Ovary (tissue), 9 donors: ENCODE results near the gene SPRN. TPM values are rescaled to one million over a fixed set of nuclear protein-coding genes. Genes with fewer than 3 reads are reported as not detected.

ENCODE experiments used
- DNase-seq, 5 donors: peaks; one replicate each; pipeline ENCODE4 v3.0.0-alpha.2; 2019 to 2020
- H3K27ac ChIP-seq, 2 donors: fragments of 200-600 bp; one replicate each; pipeline versions ENCODE4 v1.5.1 to v1.8.0; 2019 to 2022
- H3K27me3 ChIP-seq: fragments of 200-600 bp; one replicate; pipeline ENCODE4 v1.8.0; 2022
- H3K36me3 ChIP-seq: fragments of 200-600 bp; sonication (generic); one replicate; pipeline ENCODE4 v1.5.1; 2019
- H3K4me1 ChIP-seq: one replicate; pipeline ENCODE4 v1.8.1; 2013; ENCODE audit warnings: mild to moderate bottlenecking, moderate library complexity; ENCODE audit not compliant: insufficient read depth
- H3K4me3 ChIP-seq: fragments of 200-600 bp; sonication (generic); one replicate; pipeline ENCODE4 v1.5.1; 2017
- H3K9me3 ChIP-seq, 2 donors: fragments of 200-600 bp in 1 of 2; sonication (generic) in 1 of 2; one replicate each; pipeline versions ENCODE4 v1.5.1 to v1.8.1; 2013 to 2019; ENCODE audit warnings: mild to moderate bottlenecking in 1 of 2, moderate library complexity in 1 of 2
- EP300 ChIP-seq: sonication (generic); formaldehyde crosslinking; IDR thresholded peaks from one replicate; pipeline ENCODE4 v1.6.1; 2017; ENCODE audit warnings: antibody characterized with exemption
- POLR2A ChIP-seq: fragments of 450-650 bp; IDR thresholded peaks from one replicate; pipeline ENCODE4 v1.6.1; 2017; ENCODE audit warnings: antibody characterized with exemption, mild to moderate bottlenecking, moderate library complexity
- WGBS, 3 donors: extraction: QIAGEN DNeasy Blood & Tissue Kit in 1 of 3; methylation state at CpG; one replicate each; pipeline versions ENCODE4 v1.1.5 to v1.1.7; 2013 to 2017; 5-methylcytosine and 5-hydroxymethylcytosine counted together
- intact Hi-C, 4 donors: fragments of 100-400 bp; cut with DNase I; formaldehyde crosslinking; loops; one replicate each; pipeline versions ENCODE4 v1.11.0 to v1.15.1; 2022 to 2023
- polyA plus RNA-seq, 2 donors: library from polyadenylated mRNA; stranded (reverse); fragments of 200-250 nt in 1 of 2; fragments of 350-450 nt in 1 of 2; fragmentation: Illumina TruSeq in 1 of 2; extraction: RNeasy Lipid Tissue Mini Kit (QIAGEN cat#74804) in 1 of 2; gene quantifications; one replicate each; pipeline ENCODE4 v1.2.3, GENCODE V29; 2013 to 2014
- total RNA-seq, 7 donors: library from RNA; depleted of rRNA in 2 of 7; stranded (reverse); fragments of >200 nt in 2 of 7; fragmentation: NEBNext Ultra II Directional in 3 of 7; extraction: Animal tissue kit (Norgen Biotek cat#: 25700) in 3 of 7; gene quantifications; one replicate each; pipeline versions ENCODE4 v1.1.0 to v1.2.4, GENCODE V29; 2016 to 2023
- TF ChIP-seq, protein P1 (sequence below), 3 donors: fragments of 450-650 bp in 2 of 3; fragments of 200-600 bp in 1 of 3; IDR thresholded peaks; one replicate each; pipeline versions ENCODE4 v1.5.1 to v1.8.0; 2016 to 2022; ENCODE audit warnings: antibody characterized with exemption in 3 of 3, mild to moderate bottlenecking in 1 of 3
- donor health status: DM: no; HTN: no; CAD: no; lungs with moderate emphysema.
- donor health status: DM: no; HTN: no; CAD: no.
- donor health status: Bipolar disorder and iron deficiency.
- donor health status: DM: yes; HTN: yes; CAD: no.
- donor health status: DM: no; HTN: no; CAD: no.
- donor health status: DM: yes; HTN: yes; CAD: no.

SPRN gene
- total and polyA plus RNA-seq, 9 donors: 0.05 to 0.20 (median 0.11) TPM; not detected in 4

DNA sequence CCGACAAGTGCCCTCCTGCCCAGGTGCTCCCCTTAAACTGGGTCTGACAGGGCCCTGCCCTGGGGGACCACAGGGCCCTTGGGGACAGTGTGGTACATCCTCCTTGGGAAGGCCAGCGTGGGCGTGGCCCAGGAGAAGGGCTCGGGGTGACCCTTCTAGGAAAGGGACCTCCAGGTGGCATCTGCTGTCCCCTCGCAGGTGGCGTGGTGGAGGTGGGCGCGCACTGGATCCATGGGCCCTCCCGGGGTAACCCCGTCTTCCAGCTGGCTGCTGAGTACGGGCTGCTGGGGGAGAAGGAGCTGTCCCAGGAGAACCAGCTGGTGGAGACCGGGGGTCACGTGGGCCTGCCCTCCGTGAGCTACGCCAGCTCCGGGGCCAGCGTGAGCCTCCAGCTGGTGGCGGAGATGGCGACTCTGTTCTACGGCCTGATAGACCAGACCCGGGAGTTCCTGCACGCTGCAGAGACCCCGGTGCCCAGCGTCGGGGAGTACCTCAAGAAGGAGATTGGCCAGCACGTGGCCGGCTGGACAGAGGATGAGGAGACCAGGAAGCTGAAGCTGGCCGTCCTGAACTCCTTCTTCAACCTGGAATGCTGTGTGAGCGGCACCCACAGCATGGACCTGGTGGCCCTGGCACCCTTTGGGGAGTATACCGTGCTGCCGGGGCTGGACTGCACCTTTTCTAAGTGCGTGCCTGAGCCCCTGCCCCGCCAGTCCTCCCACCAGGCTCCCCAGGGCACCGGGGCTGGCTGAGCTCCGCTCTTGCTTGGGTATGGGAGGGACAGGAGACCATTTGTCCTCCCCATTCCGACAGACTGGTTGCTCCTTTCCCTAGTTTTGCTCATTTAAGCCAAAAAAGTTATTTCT is 44.4 kb downstream of the SPRN start:
- intact Hi-C loops: loop anchor here in 1 of 4 donors (5.0 kb wide), 1 partner anchor 73 kb away; the partner anchor contains the start of genes TUBGCP2 and ZNF511
- Histone ChIP-seq H3K27me3 (no peaks in the 10 kb centered on the region), H3K27ac (peak overlapping the region in 1 of 2 donors; percentile 57), H3K9me3 (no peaks in the 10 kb centered on the region), H3K4me3 (peak overlapping the region; percentile 79), H3K4me1 (peaks cover 5% of the 10 kb centered on the region), H3K36me3 (no peaks in the 10 kb centered on the region)
- no peak for DNase-seq
- 87 to 91% (median 90%) methylated on average over 34 to 36 of the region's 36 CpGs for WGBS, 3 donors
- TF ChIP-seq, protein P1, sequence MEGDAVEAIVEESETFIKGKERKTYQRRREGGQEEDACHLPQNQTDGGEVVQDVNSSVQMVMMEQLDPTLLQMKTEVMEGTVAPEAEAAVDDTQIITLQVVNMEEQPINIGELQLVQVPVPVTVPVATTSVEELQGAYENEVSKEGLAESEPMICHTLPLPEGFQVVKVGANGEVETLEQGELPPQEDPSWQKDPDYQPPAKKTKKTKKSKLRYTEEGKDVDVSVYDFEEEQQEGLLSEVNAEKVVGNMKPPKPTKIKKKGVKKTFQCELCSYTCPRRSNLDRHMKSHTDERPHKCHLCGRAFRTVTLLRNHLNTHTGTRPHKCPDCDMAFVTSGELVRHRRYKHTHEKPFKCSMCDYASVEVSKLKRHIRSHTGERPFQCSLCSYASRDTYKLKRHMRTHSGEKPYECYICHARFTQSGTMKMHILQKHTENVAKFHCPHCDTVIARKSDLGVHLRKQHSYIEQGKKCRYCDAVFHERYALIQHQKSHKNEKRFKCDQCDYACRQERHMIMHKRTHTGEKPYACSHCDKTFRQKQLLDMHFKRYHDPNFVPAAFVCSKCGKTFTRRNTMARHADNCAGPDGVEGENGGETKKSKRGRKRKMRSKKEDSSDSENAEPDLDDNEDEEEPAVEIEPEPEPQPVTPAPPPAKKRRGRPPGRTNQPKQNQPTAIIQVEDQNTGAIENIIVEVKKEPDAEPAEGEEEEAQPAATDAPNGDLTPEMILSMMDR (IDR thresholded peaks at IDR 0.05): no peak
- no peak for TF ChIP-seq EP300
- no peak for TF ChIP-seq POLR2A

DNA sequence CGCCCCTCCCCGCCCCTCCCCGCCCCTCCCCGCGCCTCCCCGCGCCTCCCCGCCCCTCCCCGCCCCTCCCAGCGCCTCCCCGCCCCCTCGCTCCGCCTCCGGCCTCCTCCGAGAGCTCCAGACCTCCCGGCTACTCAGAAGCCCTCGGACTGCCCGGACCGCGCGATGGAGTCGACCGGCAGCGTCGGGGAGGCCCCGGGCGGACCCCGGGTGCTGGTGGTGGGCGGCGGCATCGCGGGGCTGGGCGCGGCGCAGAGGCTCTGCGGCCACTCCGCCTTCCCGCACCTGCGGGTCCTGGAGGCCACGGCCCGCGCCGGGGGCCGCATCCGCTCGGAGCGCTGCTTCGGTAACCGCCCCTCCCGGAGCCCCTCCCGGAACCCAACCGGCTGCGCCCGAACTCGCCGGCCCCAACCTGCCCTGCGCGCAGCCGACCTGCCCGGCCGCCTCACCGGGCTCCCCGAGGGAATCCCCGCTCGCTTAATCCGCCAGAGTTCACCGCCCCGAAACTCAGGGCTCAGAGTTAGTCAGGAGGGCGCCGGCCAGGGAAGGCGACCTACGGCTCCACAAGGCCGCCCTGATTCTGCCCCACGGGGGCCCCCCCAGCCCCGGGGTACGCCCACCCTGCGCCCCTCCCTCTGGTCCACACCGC is 45.1 kb downstream of the SPRN start, which contains the start of gene PAOX:
TSS of gene PAOX (plus strand) at position 111 of the 649 bp plus-strand sequence. CDS start at position 166, 55 bp downstream.
- peak within 1 kb of the TSS in 1 of 2 donors; percentile 80 for H3K27ac ChIP-seq
- 1 to 3% (median 2%) methylated on average over 32 to 63 of the region's 78 CpGs for WGBS, 3 donors
- intact Hi-C loops: loop anchor here in 1 of 4 donors (5.0 kb wide), 1 partner anchor 72 kb away; the partner anchor contains the start of genes TUBGCP2 and ZNF511
- no peaks in the 10 kb centered on the region for H3K27me3 ChIP-seq
- peak; percentile 78 to 89 (median 81) for DNase-seq
- no peak for TF ChIP-seq POLR2A
- H3K4me3 ChIP-seq: peak within 1 kb of the TSS; percentile 79
- no peaks in the 10 kb centered on the region for H3K9me3 ChIP-seq
- H3K4me1 ChIP-seq: peaks cover 5% of the 10 kb centered on the region
- no peaks in the 10 kb centered on the region for H3K36me3 ChIP-seq

DNA sequence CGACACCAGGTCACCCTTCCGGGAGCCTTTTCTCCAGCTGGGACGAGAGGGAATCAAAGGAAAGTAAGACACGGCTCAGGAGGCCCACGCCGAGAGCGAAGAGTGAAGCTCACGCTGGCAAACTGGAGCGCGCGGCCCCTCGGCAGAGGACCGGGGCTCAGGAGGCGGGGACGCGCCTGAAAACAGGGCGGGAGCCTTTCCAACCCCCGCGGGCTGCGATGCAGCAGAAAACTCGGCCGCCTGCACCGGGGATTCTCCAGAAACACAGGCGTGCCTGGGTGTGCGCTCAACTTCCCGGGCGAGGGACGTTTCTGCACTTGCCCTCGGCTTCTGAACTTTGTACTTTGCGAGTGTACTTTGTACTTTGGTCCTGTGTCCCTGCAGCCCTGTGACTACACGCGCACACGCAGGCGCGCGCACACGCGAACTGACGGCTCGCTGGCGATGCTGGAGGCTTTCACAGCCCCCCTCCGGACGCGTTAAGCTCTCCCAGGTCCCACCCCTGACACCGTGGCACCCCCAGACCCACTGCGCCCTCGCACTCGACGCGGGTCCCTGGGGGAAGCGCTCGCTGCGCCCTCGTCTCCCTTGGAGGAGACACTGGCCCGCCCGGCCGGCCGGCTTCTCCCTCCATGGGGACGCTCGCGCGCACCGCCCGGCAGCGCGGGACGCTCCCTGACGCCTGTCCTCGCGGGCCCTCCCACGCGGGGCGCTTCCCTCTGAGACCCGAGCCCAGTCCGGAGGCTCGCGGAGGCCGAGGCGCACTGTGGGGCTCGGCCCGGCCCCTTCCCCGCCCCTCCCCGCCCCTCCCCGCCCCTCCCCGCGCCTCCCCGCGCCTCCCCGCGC is 46.0 kb downstream of the SPRN start:
- intact Hi-C loops: loop anchor here in 1 of 4 donors (5.0 kb wide), 1 partner anchor 71 kb away; the partner anchor contains the start of genes TUBGCP2 and ZNF511
- Histone ChIP-seq H3K4me3 (peak overlapping the region; percentile 79), H3K4me1 (peaks cover 5% of the 10 kb centered on the region), H3K36me3 (no peaks in the 10 kb centered on the region), H3K27me3 (no peaks in the 10 kb centered on the region), H3K27ac (peak overlapping the region in 1 of 2 donors; percentile 80), H3K9me3 (no peaks in the 10 kb centered on the region)
- peak; percentile 68 to 82 (median 80) for DNase-seq
- 0 to 1% (median 0%) methylated on average over 27 to 81 of the region's 90 CpGs for WGBS, 3 donors
- no peak for TF ChIP-seq POLR2A
- no peak for TF ChIP-seq EP300
- TF ChIP-seq, protein P1 (IDR thresholded peaks at IDR 0.05): no peak

DNA sequence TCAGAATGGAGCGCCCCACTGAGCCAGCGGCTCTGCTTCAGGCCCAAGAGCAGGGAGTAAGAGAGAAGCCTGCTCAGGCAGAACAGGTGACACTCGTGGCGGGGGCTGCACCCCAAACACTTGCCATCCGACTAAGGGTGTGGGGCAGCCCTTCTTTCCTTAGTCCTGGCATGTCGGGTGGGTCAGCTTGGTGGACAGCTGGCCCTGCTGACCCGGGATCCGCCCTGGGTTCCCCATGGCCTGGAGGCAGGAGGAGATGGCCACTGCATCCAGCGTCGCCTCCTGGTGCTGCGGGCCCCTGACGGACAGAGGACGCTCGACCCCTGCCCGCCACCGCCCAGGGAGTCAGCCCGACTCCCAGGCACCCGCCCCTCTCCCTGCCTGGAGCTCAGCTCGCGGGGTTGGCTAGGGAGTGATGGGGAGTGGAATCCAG is 46.6 kb downstream of the SPRN start:
- Histone ChIP-seq H3K4me3 (peak overlapping the region; percentile 79), H3K27me3 (no peaks in the 10 kb centered on the region), H3K27ac (peak overlapping the region in 1 of 2 donors; percentile 80), H3K36me3 (no peaks in the 10 kb centered on the region), H3K9me3 (no peaks in the 10 kb centered on the region), H3K4me1 (peaks cover 5% of the 10 kb centered on the region)
- TF ChIP-seq POLR2A: no peak
- TF ChIP-seq, protein P1 (IDR thresholded peaks at IDR 0.05): no peak
- no peak for TF ChIP-seq EP300
- 22 to 41% (median 28%) methylated on average over 9 to 20 of the region's 20 CpGs for WGBS, 3 donors
- intact Hi-C loops: loop anchor here in 1 of 4 donors (5.0 kb wide), 1 partner anchor 71 kb away; the partner anchor contains the start of genes TUBGCP2 and ZNF511
- peak in 1 of 5 donors; percentile 56 for DNase-seq
